Astrocyte of the cerebellum (primary cell): ENCODE results near the gene KCNN4.

Experiments used
- DNase-seq: peaks from one replicate; pipeline ENCODE4 v3.0.0-alpha.2; 2011; ENCODE audit warnings: low read depth
- H3K4me3 ChIP-seq: 2 replicates; pipeline ENCODE4 v1.5.1; 2011; ENCODE audit warnings: mild to moderate bottlenecking, low read depth, low read length, moderate library complexity
- CTCF ChIP-seq: IDR thresholded peaks from 2 replicates; pipeline ENCODE4 v1.5.1; 2012; ENCODE audit warnings: low read length, low read depth, moderate library complexity, mild to moderate bottlenecking; ENCODE audit errors: missing control alignments
- in situ Hi-C: cut with HindIII; loops from 2 replicates; pipeline ENCODE4 v1.10.0; 2017; ENCODE audit warnings: low sequenced_read_pairs

KCNN4 gene

GRCh38 chr19:43739439-43740235 is 41.1 kb downstream of the KCNN4 start:
- in situ Hi-C loops: loop anchor here (5.0 kb wide), 2 partner anchors 48 to 72 kb away; no protein-coding TSS in a partner anchor
- no peak for DNase-seq
- no peak overlapping the region for H3K4me3 ChIP-seq
- no peak for TF ChIP-seq CTCF

GRCh38 chr19:43738780-43739211 is 42.0 kb downstream of the KCNN4 start:
- DNase-seq: no peak
- TF ChIP-seq CTCF: no peak
- H3K4me3 ChIP-seq: no peak overlapping the region
- in situ Hi-C loops: no loop called here

GRCh38 chr19:43735957-43736356 is 44.8 kb downstream of the KCNN4 start:
- in situ Hi-C loops: no loop called here
- DNase-seq: no peak
- no peak for TF ChIP-seq CTCF
- H3K4me3 ChIP-seq: no peak overlapping the region

- in situ Hi-C loops: no loop called here
Measured at GRCh38 chr19:43735013-43735412, 45.8 kb downstream of the KCNN4 start.

GRCh38 chr19:43731846-43732245 is 48.9 kb downstream of the KCNN4 start:
- no peak overlapping the region for H3K4me3 ChIP-seq
- peak; percentile 18 for DNase-seq
- no peak for TF ChIP-seq CTCF
- in situ Hi-C loops: no loop called here

More at GRCh38 chr19:43735013-43735412, 45.8 kb downstream of the KCNN4 start:
- no peak overlapping the region for H3K4me3 ChIP-seq
- no peak for TF ChIP-seq CTCF
- DNase-seq: no peak

- DNase-seq: no peak
- TF ChIP-seq CTCF: no peak
- H3K4me3 ChIP-seq: no peak overlapping the region
- in situ Hi-C loops: no loop called here
Measured at GRCh38 chr19:43731346-43731745, 49.4 kb downstream of the KCNN4 start.
